GM21423 (cell line): ENCODE measurements around the gene TTC21A.
"Not testable (repeated sequence)": the region's sequence is repeated elsewhere in the genome, so short reads cannot be mapped to it uniquely, and the experiment has no call there.

Experiments used
- ATAC-seq: cut with Tn5 transposase; IDR thresholded peaks from one replicate; pipeline ENCODE4 v1.9.1; 2021; ENCODE audit warnings: mild to moderate bottlenecking, moderate library complexity; ENCODE audit not compliant: unreplicated experiment

TTC21A gene

GRCh38 chr3:39149498-39150147, 42.1 kb downstream of the TTC21A start:
- ATAC-seq, result no peak

- ATAC-seq, result no peak
Observed at GRCh38 chr3:39150148-39150802, 42.8 kb downstream of the TTC21A start.

- ATAC-seq, result no peak
Observed at GRCh38 chr3:39150803-39151631, 43.5 kb downstream of the TTC21A start.

- no peak for ATAC-seq
Observed at GRCh38 chr3:39153977-39154279, 46.4 kb downstream of the TTC21A start.

GRCh38 chr3:39154280-39155021, 47.0 kb downstream of the TTC21A start:
- ATAC-seq, result no peak

- ATAC-seq, result no peak
Observed at GRCh38 chr3:39156421-39156820, 48.9 kb downstream of the TTC21A start.

GRCh38 chr3:39157359-39157758, 49.9 kb downstream of the TTC21A start:
- ATAC-seq, result no peak

GRCh38 chr3:39158148-39158715, 50.8 kb downstream of the TTC21A start:
- ATAC-seq, result no peak

- ATAC-seq, result no peak
Observed at GRCh38 chr3:39164414-39164813, 56.9 kb downstream of the TTC21A start.

GRCh38 chr3:39165518-39165917, 58.0 kb downstream of the TTC21A start:
- no peak for ATAC-seq

- ATAC-seq, result no peak
Observed at GRCh38 chr3:39166134-39166710, 58.7 kb downstream of the TTC21A start.

GRCh38 chr3:39166932-39167532, 59.6 kb downstream of the TTC21A start:
- no peak for ATAC-seq

- ATAC-seq, result no peak
Observed at GRCh38 chr3:39168156-39168780, 60.8 kb downstream of the TTC21A start.

GRCh38 chr3:39169712-39170111, 62.2 kb downstream of the TTC21A start:
- ATAC-seq, result no peak

- no peak for ATAC-seq
Observed at GRCh38 chr3:39170461-39170860, 63.0 kb downstream of the TTC21A start.

- not testable (repeated sequence) for ATAC-seq
Observed at GRCh38 chr3:39170877-39171276, 63.4 kb downstream of the TTC21A start.

- ATAC-seq, result no peak
Observed at GRCh38 chr3:39171860-39172259, 64.4 kb downstream of the TTC21A start.

GRCh38 chr3:39173318-39174125, 66.0 kb downstream of the TTC21A start:
- no peak for ATAC-seq
